SK-N-SH treated with all-trans-retinoic acid at 6 μM for 48 hours (cell line): ENCODE results near the gene ELMO1.

Experiments used
- BACH2 ChIP-seq: fragments of 250-450 bp; sonication (Bioruptor Pico); IDR thresholded peaks from 2 replicates; pipeline ENCODE4 v1.9.0; 2021; ENCODE audit warnings: mild to moderate bottlenecking, borderline replicate concordance
- ESRRG ChIP-seq: fragments of 250-450 bp; sonication (Bioruptor Pico); IDR thresholded peaks from 2 replicates; pipeline ENCODE4 v1.6.1; 2021; ENCODE audit warnings: mild to moderate bottlenecking
- GLIS3 ChIP-seq: fragments of 250-450 bp; sonication (Bioruptor Pico); IDR thresholded peaks from 2 replicates; pipeline ENCODE4 v1.5.0; 2020; ENCODE audit warnings: mild to moderate bottlenecking, moderate library complexity
- ISL1 ChIP-seq: fragments of 250-450 bp; sonication (Bioruptor Pico); IDR thresholded peaks from 2 replicates; pipeline ENCODE4 v2.1.2; 2022; ENCODE audit warnings: mild to moderate bottlenecking, moderate library complexity
- PPARA ChIP-seq: fragments of 250-450 bp; sonication (Bioruptor Pico); IDR thresholded peaks from 2 replicates; pipeline ENCODE4 v1.5.0; 2020; ENCODE audit warnings: mild to moderate bottlenecking, borderline replicate concordance
- RARB ChIP-seq: fragments of 250-450 bp; sonication (Bioruptor Pico); IDR thresholded peaks from 2 replicates; pipeline ENCODE4 v1.8.0; 2021; ENCODE audit warnings: mild to moderate bottlenecking, moderate library complexity
- TF ChIP-seq, protein P1 (sequence below): fragments of 250-450 bp; sonication (Bioruptor Pico); IDR thresholded peaks from 2 replicates; pipeline ENCODE4 v1.8.0; 2020; ENCODE audit warnings: mild to moderate bottlenecking, moderate library complexity, borderline replicate concordance
- TF ChIP-seq, protein P2 (sequence below): fragments of 250-450 bp; sonication (Bioruptor Pico); IDR thresholded peaks from 2 replicates; pipeline ENCODE4 v1.5.1; 2021; ENCODE audit warnings: mild to moderate bottlenecking, moderate library complexity

DNA sequence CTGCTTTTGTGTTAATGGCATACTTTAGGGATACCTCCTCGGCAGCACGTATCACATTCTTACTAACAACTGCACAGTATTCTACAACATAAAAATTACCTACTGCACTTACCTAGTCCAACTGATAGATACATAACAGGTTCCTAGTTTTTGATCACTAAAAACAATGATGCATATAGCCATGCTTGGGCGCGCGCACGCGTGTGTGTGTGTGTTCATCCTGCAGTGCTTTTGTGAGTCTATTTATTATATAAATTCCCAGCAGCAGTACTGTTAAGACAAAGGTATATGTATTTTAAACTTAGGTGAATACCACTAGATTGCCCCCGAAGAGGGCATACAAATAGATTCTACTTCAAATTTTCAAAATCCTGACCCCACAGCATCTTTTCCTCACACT is 181.4 kb downstream of the ELMO1 start:
- TF ChIP-seq, protein P1, sequence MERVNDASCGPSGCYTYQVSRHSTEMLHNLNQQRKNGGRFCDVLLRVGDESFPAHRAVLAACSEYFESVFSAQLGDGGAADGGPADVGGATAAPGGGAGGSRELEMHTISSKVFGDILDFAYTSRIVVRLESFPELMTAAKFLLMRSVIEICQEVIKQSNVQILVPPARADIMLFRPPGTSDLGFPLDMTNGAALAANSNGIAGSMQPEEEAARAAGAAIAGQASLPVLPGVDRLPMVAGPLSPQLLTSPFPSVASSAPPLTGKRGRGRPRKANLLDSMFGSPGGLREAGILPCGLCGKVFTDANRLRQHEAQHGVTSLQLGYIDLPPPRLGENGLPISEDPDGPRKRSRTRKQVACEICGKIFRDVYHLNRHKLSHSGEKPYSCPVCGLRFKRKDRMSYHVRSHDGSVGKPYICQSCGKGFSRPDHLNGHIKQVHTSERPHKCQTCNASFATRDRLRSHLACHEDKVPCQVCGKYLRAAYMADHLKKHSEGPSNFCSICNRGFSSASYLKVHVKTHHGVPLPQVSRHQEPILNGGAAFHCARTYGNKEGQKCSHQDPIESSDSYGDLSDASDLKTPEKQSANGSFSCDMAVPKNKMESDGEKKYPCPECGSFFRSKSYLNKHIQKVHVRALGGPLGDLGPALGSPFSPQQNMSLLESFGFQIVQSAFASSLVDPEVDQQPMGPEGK (CRISPR knock-in tag): no peak
- TF ChIP-seq ISL1 (CRISPR knock-in tag) (no peak), BACH2 (CRISPR knock-in tag) (no peak), PPARA (no peak), RARB (CRISPR knock-in tag) (no peak), ESRRG (no peak), GLIS3 (CRISPR knock-in tag) (no peak)
- TF ChIP-seq, protein P2, sequence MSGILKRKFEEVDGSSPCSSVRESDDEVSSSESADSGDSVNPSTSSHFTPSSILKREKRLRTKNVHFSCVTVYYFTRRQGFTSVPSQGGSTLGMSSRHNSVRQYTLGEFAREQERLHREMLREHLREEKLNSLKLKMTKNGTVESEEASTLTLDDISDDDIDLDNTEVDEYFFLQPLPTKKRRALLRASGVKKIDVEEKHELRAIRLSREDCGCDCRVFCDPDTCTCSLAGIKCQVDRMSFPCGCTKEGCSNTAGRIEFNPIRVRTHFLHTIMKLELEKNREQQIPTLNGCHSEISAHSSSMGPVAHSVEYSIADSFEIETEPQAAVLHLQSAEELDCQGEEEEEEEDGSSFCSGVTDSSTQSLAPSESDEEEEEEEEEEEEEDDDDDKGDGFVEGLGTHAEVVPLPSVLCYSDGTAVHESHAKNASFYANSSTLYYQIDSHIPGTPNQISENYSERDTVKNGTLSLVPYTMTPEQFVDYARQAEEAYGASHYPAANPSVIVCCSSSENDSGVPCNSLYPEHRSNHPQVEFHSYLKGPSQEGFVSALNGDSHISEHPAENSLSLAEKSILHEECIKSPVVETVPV (CRISPR knock-in tag): no peak
